ENCODE results near the gene ARAP2.

Gene ARAP2

GRCh38 chr4:36142504-36142903 lies 101.8 kb downstream of the ARAP2 start:
- no peak for TF ChIP-seq EZH2phosphoT487 (conservative IDR thresholded peaks at IDR 0.05; ENCODE audit: low read length)
- TF ChIP-seq, protein P1, sequence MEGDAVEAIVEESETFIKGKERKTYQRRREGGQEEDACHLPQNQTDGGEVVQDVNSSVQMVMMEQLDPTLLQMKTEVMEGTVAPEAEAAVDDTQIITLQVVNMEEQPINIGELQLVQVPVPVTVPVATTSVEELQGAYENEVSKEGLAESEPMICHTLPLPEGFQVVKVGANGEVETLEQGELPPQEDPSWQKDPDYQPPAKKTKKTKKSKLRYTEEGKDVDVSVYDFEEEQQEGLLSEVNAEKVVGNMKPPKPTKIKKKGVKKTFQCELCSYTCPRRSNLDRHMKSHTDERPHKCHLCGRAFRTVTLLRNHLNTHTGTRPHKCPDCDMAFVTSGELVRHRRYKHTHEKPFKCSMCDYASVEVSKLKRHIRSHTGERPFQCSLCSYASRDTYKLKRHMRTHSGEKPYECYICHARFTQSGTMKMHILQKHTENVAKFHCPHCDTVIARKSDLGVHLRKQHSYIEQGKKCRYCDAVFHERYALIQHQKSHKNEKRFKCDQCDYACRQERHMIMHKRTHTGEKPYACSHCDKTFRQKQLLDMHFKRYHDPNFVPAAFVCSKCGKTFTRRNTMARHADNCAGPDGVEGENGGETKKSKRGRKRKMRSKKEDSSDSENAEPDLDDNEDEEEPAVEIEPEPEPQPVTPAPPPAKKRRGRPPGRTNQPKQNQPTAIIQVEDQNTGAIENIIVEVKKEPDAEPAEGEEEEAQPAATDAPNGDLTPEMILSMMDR (IDR thresholded peaks at IDR 0.05; ENCODE audit: insufficient read depth, low read length, poor library complexity, severe bottlenecking): no peak
- Histone ChIP-seq H3K79me2 (ENCODE audit: insufficient read depth, low read length) (no peaks in the 10 kb centered on the region), H2AFZ (ENCODE audit: low read depth, low read length, severe bottlenecking) (no peak overlapping the region), H3K9me3 (ENCODE audit: insufficient read depth, low read length) (no peaks in the 10 kb centered on the region), H3K9me2 (replicated peaks; ENCODE audit: insufficient read depth, low read length) (no peaks in the 10 kb centered on the region), H3K27me3 (ENCODE audit: low read length) (no peaks in the 10 kb centered on the region), H4K20me1 (ENCODE audit: low read depth, low read length) (no peaks in the 10 kb centered on the region), H3K4me2 (ENCODE audit: low read depth, low read length, poor library complexity, severe bottlenecking) (no peak overlapping the region), H3K9ac (ENCODE audit: low read length) (no peak overlapping the region), H3F3A (ENCODE audit: insufficient read depth) (no peaks in the 10 kb centered on the region), H3K27ac (ENCODE audit: low read depth, low read length) (no peak overlapping the region), H3K36me3 (ENCODE audit: low read length) (no peaks in the 10 kb centered on the region), H3K4me3 (ENCODE audit: insufficient read depth, low read length, poor library complexity, severe bottlenecking) (no peak overlapping the region)

- H2AFZ ChIP-seq (ENCODE audit: low read depth, low read length, severe bottlenecking): no peak overlapping the region
- TF ChIP-seq, protein P1 (IDR thresholded peaks at IDR 0.05; ENCODE audit: insufficient read depth, low read length, poor library complexity, severe bottlenecking): no peak
- no peak for TF ChIP-seq EZH2phosphoT487 (conservative IDR thresholded peaks at IDR 0.05; ENCODE audit: low read length)
- H3K4me3 ChIP-seq (ENCODE audit: insufficient read depth, low read length, poor library complexity, severe bottlenecking): no peak overlapping the region
- H3K27ac ChIP-seq (ENCODE audit: low read depth, low read length): no peak overlapping the region
- no peak overlapping the region for H3K9ac ChIP-seq (ENCODE audit: low read length)
- H3K27me3 ChIP-seq (ENCODE audit: low read length): no peaks in the 10 kb centered on the region
- no peak overlapping the region for H3K4me2 ChIP-seq (ENCODE audit: low read depth, low read length, poor library complexity, severe bottlenecking)
- no peaks in the 10 kb centered on the region for H3F3A ChIP-seq (ENCODE audit: insufficient read depth)
- H3K79me2 ChIP-seq (ENCODE audit: insufficient read depth, low read length): no peaks in the 10 kb centered on the region
- no peaks in the 10 kb centered on the region for H3K9me3 ChIP-seq (ENCODE audit: insufficient read depth, low read length)
- no peaks in the 10 kb centered on the region for H3K9me2 ChIP-seq (replicated peaks; ENCODE audit: insufficient read depth, low read length)
- H3K36me3 ChIP-seq (ENCODE audit: low read length): no peaks in the 10 kb centered on the region
- no peaks in the 10 kb centered on the region for H4K20me1 ChIP-seq (ENCODE audit: low read depth, low read length)
These were observed 103.1 kb downstream of the ARAP2 start for GRCh38 chr4:36141186-36141585.

- Histone ChIP-seq H3K4me3 (ENCODE audit: insufficient read depth, low read length, poor library complexity, severe bottlenecking) (no peak overlapping the region), H3K9me2 (replicated peaks; ENCODE audit: insufficient read depth, low read length) (no peaks in the 10 kb centered on the region), H3K79me2 (ENCODE audit: insufficient read depth, low read length) (no peaks in the 10 kb centered on the region), H3K4me2 (ENCODE audit: low read depth, low read length, poor library complexity, severe bottlenecking) (no peak overlapping the region), H3K9me3 (ENCODE audit: insufficient read depth, low read length) (no peaks in the 10 kb centered on the region), H4K20me1 (ENCODE audit: low read depth, low read length) (no peaks in the 10 kb centered on the region), H3K9ac (ENCODE audit: low read length) (no peak overlapping the region), H3F3A (ENCODE audit: insufficient read depth) (no peaks in the 10 kb centered on the region), H3K27me3 (ENCODE audit: low read length) (no peaks in the 10 kb centered on the region), H3K36me3 (ENCODE audit: low read length) (no peaks in the 10 kb centered on the region), H2AFZ (ENCODE audit: low read depth, low read length, severe bottlenecking) (no peak overlapping the region), H3K27ac (ENCODE audit: low read depth, low read length) (no peak overlapping the region)
- no peak for TF ChIP-seq EZH2phosphoT487 (conservative IDR thresholded peaks at IDR 0.05; ENCODE audit: low read length)
- TF ChIP-seq, protein P1 (IDR thresholded peaks at IDR 0.05; ENCODE audit: insufficient read depth, low read length, poor library complexity, severe bottlenecking): no peak
These were observed 103.9 kb downstream of the ARAP2 start for GRCh38 chr4:36140421-36140820.

Measured in SU-DHL-6 (cell line).